A549 (cell line): ENCODE measurements around the gene UQCC3. TPM values are rescaled to one million over a fixed set of nuclear protein-coding genes. Genes with fewer than 3 reads are reported as not detected.

Experiments used
- ATAC-seq, 2 experiments: fragments of 200-7000 bp in 1 of 2; fragments of >200 bp in 1 of 2; cut with Nextera tagmentation in 1 of 2; cut with Tn5 transposase in 1 of 2; 3 replicates each; pipeline versions ENCODE4 v1.8.0 to v1.9.1; 2018 to 2020; ENCODE audit warnings: mild to moderate bottlenecking in 1 of 2, moderate library complexity in 1 of 2
- CTCF ChIA-PET: fragments of 300-600 bp; sonication (Branson Sonifier 250); formaldehyde crosslinking; extraction: SDS; loops from one replicate; lab custom pipeline; 2021; ENCODE audit warnings: antibody characterized with exemption, inconsistent platforms; lab: Yijun Ruan, JAX
- POLR2A ChIA-PET: fragments of 350-600 bp; formaldehyde crosslinking; extraction: SDS; loops from one replicate; lab custom pipeline; 2021; ENCODE audit warnings: antibody characterized with exemption, inconsistent platforms; lab: Yijun Ruan, JAX
- DNase-seq, 2 experiments: peaks; one replicate each; pipeline versions ENCODE4 v3.0.0 to v3.0.0-alpha.2; 2011 to 2016; ENCODE audit warnings: low read depth in 1 of 2, low spot score in 1 of 2
- FAIRE-seq: peaks from 2 replicates; lab custom pipeline; 2011; peaks lifted over from hg19 to GRCh38; lab: Jason Lieb, UNC
- H3K27ac ChIP-seq, 2 experiments: fragments of >200 bp; sonication (Bioruptor Twin); formaldehyde crosslinking; 3 replicates each; pipeline ENCODE4 v1.5.1; 2016 to 2017
- H3K4me1 ChIP-seq: fragments of >200 bp; sonication (Bioruptor Twin); formaldehyde crosslinking; 3 replicates; pipeline ENCODE4 v1.6.1; 2016
- H3K4me2 ChIP-seq: fragments of >200 bp; sonication (Bioruptor Twin); formaldehyde crosslinking; 3 replicates; pipeline ENCODE4 v1.6.1; 2016
- H3K4me3 ChIP-seq: fragments of >200 bp; sonication (Bioruptor Twin); formaldehyde crosslinking; 3 replicates; pipeline ENCODE4 v1.5.1; 2016
- H3K9me3 ChIP-seq: fragments of >200 bp; sonication (Bioruptor Twin); formaldehyde crosslinking; 3 replicates; pipeline ENCODE4 v1.6.1; 2016
- BCL3 ChIP-seq: fragments of >200 bp; sonication (Bioruptor Twin); formaldehyde crosslinking; IDR thresholded peaks from 3 replicates; pipeline ENCODE4 v1.6.1; 2016
- BHLHE40 ChIP-seq: IDR thresholded peaks from 2 replicates; pipeline ENCODE4 v1.6.1; 2012; ENCODE audit warnings: low read depth, low read length, inconsistent platforms
- CBX8 ChIP-seq: fragments of 200-600 bp; sonication (generic); IDR thresholded peaks from 2 replicates; pipeline ENCODE4 v1.6.1; 2016
- CHD4 ChIP-seq: fragments of 200-600 bp; sonication (generic); IDR thresholded peaks from 2 replicates; pipeline ENCODE4 v1.6.1; 2016; ENCODE audit warnings: antibody characterized with exemption, mild to moderate bottlenecking, borderline replicate concordance
- EP300 ChIP-seq, 2 experiments: fragments of >200 bp; sonication (Bioruptor Twin); formaldehyde crosslinking; IDR thresholded peaks; 2 replicates in 1 of 2; 3 replicates in 1 of 2; pipeline ENCODE4 v1.6.1; 2016 to 2017
- GATA3 ChIP-seq: IDR thresholded peaks from 2 replicates; pipeline ENCODE4 v1.6.1; 2012; ENCODE audit warnings: borderline replicate concordance
- HEYL ChIP-seq: fragments of 250-450 bp; sonication (Bioruptor Pico); IDR thresholded peaks from 2 replicates; pipeline ENCODE4 v1.8.0; 2021; ENCODE audit warnings: mild to moderate bottlenecking, moderate library complexity
- HOXA7 ChIP-seq: fragments of 250-450 bp; sonication (Bioruptor Pico); IDR thresholded peaks from 2 replicates; pipeline ENCODE4 v1.5.0; 2020; ENCODE audit warnings: mild to moderate bottlenecking, moderate library complexity
- MAZ ChIP-seq: fragments of 150-350 bp; IDR thresholded peaks from 2 replicates; pipeline ENCODE4 v1.6.1; 2014; ENCODE audit warnings: antibody characterized with exemption, low read depth, low read length, borderline replicate concordance
- PBX3 ChIP-seq: IDR thresholded peaks from 2 replicates; pipeline ENCODE4 v1.6.1; 2012
- TFCP2L1 ChIP-seq: fragments of 250-450 bp; sonication (Bioruptor Pico); IDR thresholded peaks from 2 replicates; pipeline ENCODE4 v1.5.0; 2021; ENCODE audit warnings: mild to moderate bottlenecking
- WGBS: methylation state at CpG from one replicate; pipeline ENCODE4 v1.1.6; 2017; ENCODE audit errors: missing lambda C conversion rate; 5-methylcytosine and 5-hydroxymethylcytosine counted together
- polyA plus RNA-seq, 4 experiments: library from polyadenylated mRNA; depleted of rRNA in 3 of 4; stranded (reverse); fragments of >200 nt; fragmentation: RNase III in 1 of 4; extraction: RNeasy Plus Mini Kit Qiagen cat#74134 plus additional on column Dnase treatment in 1 of 4; gene quantifications; 2 replicates in 3 of 4; 3 replicates in 1 of 4; pipeline ENCODE4 v1.2.3, GENCODE V29; 2011 to 2017
- TF ChIP-seq, protein P1 (sequence below): fragments of 150-350 bp; IDR thresholded peaks from 2 replicates; pipeline ENCODE4 v1.6.1; 2014; ENCODE audit warnings: low read depth, mild to moderate bottlenecking, low read length
- TF ChIP-seq, protein P2 (sequence below): fragments of 450-650 bp; IDR thresholded peaks from 2 replicates; pipeline ENCODE4 v1.6.1; 2014; ENCODE audit warnings: antibody characterized with exemption
- TF ChIP-seq, protein P3 (sequence below): IDR thresholded peaks from 2 replicates; pipeline ENCODE4 v1.6.1; 2012; ENCODE audit warnings: low read depth, borderline replicate concordance

UQCC3 gene
- polyA plus RNA-seq, 2 of the 4 experiments (the other 2 are of a cell fraction): 20.2 to 27.8 TPM

GRCh38 chr11:62656796-62657429, 14.6 kb upstream of the UQCC3 start:
- POLR2A ChIA-PET: interaction anchor here (1.7 to 3.6 kb wide), 2 partner anchors 8 to 65 kb away, joined by 5 to 35 read pairs; partner anchors contain the start of genes C11orf98, CSKMT and TUT1
- DNase-seq (no peak), FAIRE-seq (no peak), ATAC-seq (no peak)
- no peaks in the 10 kb centered on the region for H3K9me3 ChIP-seq
- 61% methylated on average over 5 of the region's 5 CpGs for WGBS
- no peak overlapping the region for H3K27ac ChIP-seq
- H3K4me3 ChIP-seq: no peak overlapping the region
- H3K4me2 ChIP-seq: no peak overlapping the region
- peaks cover 4% of the 10 kb centered on the region; the same call in 2 of the 3 replicates for H3K4me1 ChIP-seq
- CTCF ChIA-PET: interaction anchor here (0.9 to 3.6 kb wide), 5 partner anchors 9 to 44 kb away, joined by 3 to 14 read pairs (median 3); partner anchors contain the start of genes EML3 and ROM1
- no peak for TF ChIP-seq TFCP2L1
- TF ChIP-seq CBX8: no peak
- no peak for TF ChIP-seq GATA3
- no peak for TF ChIP-seq HEYL (CRISPR knock-in tag)
- TF ChIP-seq BHLHE40: no peak
- TF ChIP-seq HOXA7 (CRISPR knock-in tag): no peak
- no peak for TF ChIP-seq EP300 (IDR thresholded peaks at IDR 0.05)
- TF ChIP-seq BCL3: no peak
- no peak for TF ChIP-seq PBX3
- no peak for TF ChIP-seq MAZ
- TF ChIP-seq, protein P1, sequence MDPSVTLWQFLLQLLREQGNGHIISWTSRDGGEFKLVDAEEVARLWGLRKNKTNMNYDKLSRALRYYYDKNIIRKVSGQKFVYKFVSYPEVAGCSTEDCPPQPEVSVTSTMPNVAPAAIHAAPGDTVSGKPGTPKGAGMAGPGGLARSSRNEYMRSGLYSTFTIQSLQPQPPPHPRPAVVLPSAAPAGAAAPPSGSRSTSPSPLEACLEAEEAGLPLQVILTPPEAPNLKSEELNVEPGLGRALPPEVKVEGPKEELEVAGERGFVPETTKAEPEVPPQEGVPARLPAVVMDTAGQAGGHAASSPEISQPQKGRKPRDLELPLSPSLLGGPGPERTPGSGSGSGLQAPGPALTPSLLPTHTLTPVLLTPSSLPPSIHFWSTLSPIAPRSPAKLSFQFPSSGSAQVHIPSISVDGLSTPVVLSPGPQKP: no peak

DNA sequence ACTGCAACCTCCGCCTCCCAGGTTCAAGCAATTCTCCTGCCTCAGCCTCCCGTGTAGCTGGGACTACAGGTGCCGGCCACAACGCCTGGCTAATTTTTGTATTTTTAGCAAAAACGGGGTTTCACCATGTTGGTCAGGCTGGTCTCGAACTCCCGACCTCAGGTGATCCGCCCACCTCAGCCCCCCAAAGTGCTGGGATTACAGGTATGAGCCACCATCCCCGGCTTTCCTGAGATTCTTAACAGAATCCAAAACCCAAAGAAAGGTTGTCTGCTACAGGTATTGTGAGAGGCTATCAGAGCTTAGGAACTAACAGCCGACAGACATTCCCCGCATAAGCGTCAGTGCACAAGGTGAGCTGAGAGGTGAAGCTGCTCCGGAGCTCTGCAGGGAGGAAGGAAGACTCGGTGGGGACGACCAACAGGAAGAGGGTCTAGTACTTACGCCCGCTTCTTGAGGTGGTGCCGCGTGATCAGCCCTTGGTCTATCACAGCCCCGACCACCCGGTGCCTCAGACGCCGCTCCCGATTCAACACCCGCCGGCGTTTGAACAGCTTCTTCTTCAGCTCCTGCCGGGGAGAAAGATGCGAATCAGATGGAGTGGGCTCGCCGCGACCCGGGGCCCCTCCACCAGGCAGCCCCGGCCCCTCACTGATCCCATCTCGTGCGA, 6.9 kb upstream of the UQCC3 start:
- ATAC-seq: peak; percentile 70
- peak in 1 of 2 experiments; percentile 72 for DNase-seq
- POLR2A ChIA-PET: interaction anchor here (0.6 to 5.5 kb wide), 40 partner anchors 8 to 849 kb away, joined by 3 to 91 read pairs (median 6); partner anchors contain the start of genes B3GAT3, EEF1G, EML3 and GANAB
- Histone ChIP-seq H3K4me2 (peak overlapping the region; percentile 64), H3K4me1 (peaks cover 24% of the 10 kb centered on the region), H3K27ac (peak overlapping the region; percentile 93 to 96), H3K4me3 (peak overlapping the region; percentile 79), H3K9me3 (no peaks in the 10 kb centered on the region)
- WGBS: 4% methylated on average over 15 of the region's 36 CpGs
- no peak for FAIRE-seq
- TF ChIP-seq, protein P2, sequence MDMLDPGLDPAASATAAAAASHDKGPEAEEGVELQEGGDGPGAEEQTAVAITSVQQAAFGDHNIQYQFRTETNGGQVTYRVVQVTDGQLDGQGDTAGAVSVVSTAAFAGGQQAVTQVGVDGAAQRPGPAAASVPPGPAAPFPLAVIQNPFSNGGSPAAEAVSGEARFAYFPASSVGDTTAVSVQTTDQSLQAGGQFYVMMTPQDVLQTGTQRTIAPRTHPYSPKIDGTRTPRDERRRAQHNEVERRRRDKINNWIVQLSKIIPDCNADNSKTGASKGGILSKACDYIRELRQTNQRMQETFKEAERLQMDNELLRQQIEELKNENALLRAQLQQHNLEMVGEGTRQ: no peak
- TF ChIP-seq CHD4: peak; percentile 54; the same call in 1 of the 2 replicates
- TF ChIP-seq, protein P3, sequence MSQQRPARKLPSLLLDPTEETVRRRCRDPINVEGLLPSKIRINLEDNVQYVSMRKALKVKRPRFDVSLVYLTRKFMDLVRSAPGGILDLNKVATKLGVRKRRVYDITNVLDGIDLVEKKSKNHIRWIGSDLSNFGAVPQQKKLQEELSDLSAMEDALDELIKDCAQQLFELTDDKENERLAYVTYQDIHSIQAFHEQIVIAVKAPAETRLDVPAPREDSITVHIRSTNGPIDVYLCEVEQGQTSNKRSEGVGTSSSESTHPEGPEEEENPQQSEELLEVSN: 0 out of 2 replicates have a peak, but pooled peaks have one; percentile 22
- CTCF ChIA-PET: interaction anchor here (0.9 to 1.6 kb wide), 12 partner anchors 8 to 271 kb away, joined by 3 to 6 read pairs (median 4); partner anchors contain the start of genes B3GAT3, LBHD1 and ROM1
